T follicular helper cell (primary cell): ENCODE measurements around the gene ETV3.

Source experiments
- DNase-seq: peaks from one replicate; pipeline ENCODE4 v3.0.0-alpha.2; 2020; ENCODE audit warnings: low read depth

The ETV3 gene

GRCh38 chr1:157139052-157139715 lies 989 bp upstream of the ETV3 start:
- DNase-seq, result no peak

GRCh38 chr1:157137408-157138219 lies 581 bp downstream of the ETV3 start:
- DNase-seq, result no peak

- DNase-seq, result no peak
These were observed 1.2 kb downstream of the ETV3 start for GRCh38 chr1:157137046-157137407.

- no peak for DNase-seq
These were observed 2.1 kb downstream of the ETV3 start for GRCh38 chr1:157136133-157136532.

GRCh38 chr1:157135646-157136045 lies 2.5 kb downstream of the ETV3 start:
- DNase-seq, result no peak

GRCh38 chr1:157135070-157135469 lies 3.1 kb downstream of the ETV3 start:
- no peak for DNase-seq

GRCh38 chr1:157134442-157134841 lies 3.8 kb downstream of the ETV3 start:
- no peak for DNase-seq

GRCh38 chr1:157133426-157133825 lies 4.8 kb downstream of the ETV3 start:
- no peak for DNase-seq

- DNase-seq, result no peak
These were observed 5.5 kb downstream of the ETV3 start for GRCh38 chr1:157132616-157133167.

- DNase-seq, result no peak
These were observed 6.1 kb downstream of the ETV3 start for GRCh38 chr1:157132111-157132510.

GRCh38 chr1:157131281-157131680 lies 6.9 kb downstream of the ETV3 start:
- no peak for DNase-seq

GRCh38 chr1:157124855-157125254 lies 13.3 kb downstream of the ETV3 start:
- DNase-seq, result no peak

- DNase-seq, result no peak
These were observed 18.7 kb downstream of the ETV3 start for GRCh38 chr1:157119448-157119847.

- DNase-seq, result no peak
These were observed 19.2 kb downstream of the ETV3 start for GRCh38 chr1:157119008-157119407.

- no peak for DNase-seq
These were observed 20.6 kb downstream of the ETV3 start for GRCh38 chr1:157117527-157118057.

- DNase-seq, result no peak
These were observed 21.5 kb downstream of the ETV3 start for GRCh38 chr1:157116737-157117103.

GRCh38 chr1:157115851-157116736 lies 22.1 kb downstream of the ETV3 start:
- DNase-seq, result no peak

- DNase-seq, result no peak
These were observed 22.8 kb downstream of the ETV3 start for GRCh38 chr1:157115429-157115838.

GRCh38 chr1:157114183-157115121 lies 23.7 kb downstream of the ETV3 start:
- no peak for DNase-seq

- DNase-seq, result no peak
These were observed 24.6 kb downstream of the ETV3 start for GRCh38 chr1:157113631-157114030.

- DNase-seq, result no peak
These were observed 25.1 kb downstream of the ETV3 start for GRCh38 chr1:157113106-157113505.
